Stimulated activated CD4-positive, alpha-beta T cell treated with anti-CD3 and anti-CD28 coated beads, TNF-alpha, amount 100 ng/mL, for 48 hours (primary cell): ENCODE data around the gene ATP7B.
"Not testable (repeated sequence)": the region's sequence is repeated elsewhere in the genome, so short reads cannot be mapped to it uniquely, and the experiment has no call there.

Experiments
- DNase-seq, 3 donors: peaks; one replicate each; pipeline ENCODE4 v3.0.0-alpha.2; 2020; ENCODE audit warnings: low read depth in 3 of 3

ATP7B gene

DNA sequence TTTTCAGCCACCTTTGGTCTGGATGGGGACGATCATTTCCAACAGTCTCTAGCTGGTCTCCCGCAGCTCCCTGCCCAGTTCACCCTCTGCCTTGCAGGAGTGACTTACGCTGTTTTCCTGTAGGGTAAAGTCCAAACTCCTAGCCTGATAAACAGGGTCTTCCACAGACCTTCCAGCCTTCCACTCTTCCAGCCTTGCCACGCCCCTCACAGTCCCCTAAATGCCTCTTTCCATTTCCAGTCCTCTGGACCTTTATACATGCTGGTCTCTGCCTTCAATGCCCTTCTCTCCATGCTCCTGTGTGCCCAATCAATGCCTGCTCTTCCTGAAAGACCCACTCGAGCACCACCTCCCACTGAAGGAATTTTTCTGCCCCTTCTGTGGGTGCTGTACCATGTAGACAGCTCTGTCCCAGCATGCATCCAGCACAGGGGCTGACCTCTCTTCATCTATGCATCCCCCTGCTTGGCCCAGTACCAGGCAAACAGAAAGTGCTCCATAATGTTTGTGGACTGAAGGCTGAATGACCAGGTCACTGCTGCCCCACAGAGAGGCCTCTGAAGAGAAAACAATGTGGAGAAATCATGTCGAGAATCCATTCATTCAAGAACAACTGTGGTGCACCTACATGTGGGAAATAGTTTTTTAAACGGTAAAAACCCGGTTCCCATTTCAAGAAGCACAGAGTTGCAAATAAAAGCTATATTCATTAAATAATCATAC is 4.6 kb downstream of the ATP7B start:
- no peak for DNase-seq

DNA sequence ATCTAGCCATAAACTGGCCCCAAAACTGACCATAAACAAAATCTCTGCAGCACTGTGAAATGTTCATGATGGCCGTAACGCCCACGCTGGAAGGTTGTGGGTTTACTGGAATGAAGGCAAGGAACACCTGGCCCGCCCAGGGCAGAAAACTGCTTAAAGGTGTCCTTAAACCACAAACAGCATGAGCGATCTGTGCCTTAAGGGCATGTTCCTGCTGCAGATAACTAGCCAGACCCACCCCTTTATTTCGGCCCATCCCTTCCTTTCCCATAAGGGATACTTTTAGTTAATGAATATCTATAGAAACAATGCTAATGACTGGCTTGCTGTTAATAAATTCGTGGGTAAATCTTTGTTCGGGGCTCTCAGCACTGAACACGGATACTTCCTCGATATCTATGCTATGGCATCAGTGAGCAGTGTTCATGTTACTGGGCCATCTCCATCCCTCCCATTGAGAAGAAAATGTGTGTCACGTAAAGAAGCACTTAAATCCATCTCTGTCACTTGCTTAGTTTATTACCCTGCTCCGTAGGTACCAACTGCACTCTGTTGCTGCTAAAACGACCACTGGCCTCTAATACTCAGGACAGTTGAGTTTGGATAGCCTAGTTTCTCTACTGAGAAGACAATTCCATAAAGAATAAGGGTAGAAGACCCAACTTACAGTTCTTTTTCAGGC is 5.3 kb downstream of the ATP7B start:
- no peak for DNase-seq

DNA sequence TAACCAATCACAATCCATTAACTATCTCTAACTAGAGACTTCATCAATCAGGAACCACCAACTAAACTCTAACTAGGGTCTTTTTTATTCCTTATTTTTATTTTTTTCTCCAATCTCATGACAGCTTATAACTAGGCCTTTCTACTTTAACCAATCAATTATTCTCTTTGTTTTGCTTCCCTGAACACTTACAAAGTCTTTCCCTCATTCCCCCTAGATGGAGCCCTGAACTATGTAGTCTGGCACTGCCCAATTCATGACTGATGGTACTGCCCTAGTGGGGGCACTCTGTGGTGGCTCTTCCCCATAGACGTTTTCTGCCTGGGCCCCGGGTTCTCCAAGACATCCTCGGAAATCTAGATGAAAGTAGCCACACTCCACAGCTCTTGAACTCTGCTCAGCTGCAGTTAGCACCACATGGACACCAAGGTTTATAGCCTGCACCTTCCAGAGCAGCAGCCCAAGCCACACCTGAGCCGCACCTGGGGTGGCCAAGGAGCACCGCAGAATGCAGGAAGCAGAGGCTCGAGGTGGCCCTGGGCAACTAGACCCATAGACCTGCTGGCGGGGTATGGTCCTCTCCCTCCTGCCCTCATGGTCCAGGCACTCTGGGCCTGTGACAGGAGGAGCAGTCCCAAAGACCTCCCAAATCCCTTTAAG is 6.6 kb downstream of the ATP7B start:
- DNase-seq: no peak

DNA sequence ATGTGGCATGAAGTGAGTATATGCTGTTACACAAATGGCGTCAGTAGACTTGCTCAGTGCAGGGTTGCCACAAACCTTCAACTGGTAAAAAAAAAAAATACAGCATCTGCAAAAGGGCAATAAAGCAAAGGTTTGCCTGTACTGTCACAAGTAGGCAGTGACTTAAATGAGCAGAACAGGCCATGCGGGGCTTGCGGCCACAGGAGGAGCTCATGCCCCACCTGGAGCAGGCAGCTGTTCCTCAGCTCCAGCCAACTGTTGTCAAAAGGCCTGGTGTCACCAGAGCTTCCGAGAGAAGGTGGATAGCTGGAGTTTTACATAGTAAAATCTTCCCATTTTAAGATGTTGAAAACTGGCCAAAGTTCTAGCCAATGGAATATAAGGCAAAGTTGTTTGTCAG is 7.7 kb downstream of the ATP7B start:
- no peak for DNase-seq

DNA sequence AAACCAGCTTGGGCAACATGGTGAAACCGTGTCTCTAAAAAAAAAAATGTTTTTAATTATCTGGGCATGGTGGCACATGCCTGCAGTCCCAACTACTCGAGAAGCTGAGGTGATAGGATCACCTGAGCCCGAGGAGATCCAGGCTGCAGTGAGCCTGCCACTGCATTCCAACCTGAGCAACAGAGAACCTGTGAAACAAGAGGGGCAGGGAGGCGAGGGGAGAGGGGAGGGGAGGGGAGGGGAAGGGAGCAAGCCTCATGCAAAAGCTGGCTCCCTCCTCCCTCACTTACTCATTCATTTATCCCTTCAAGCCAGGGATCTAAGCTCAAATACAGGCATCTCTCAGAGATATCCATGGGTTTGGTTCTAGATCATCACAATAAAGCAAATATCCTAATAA is 8.9 kb downstream of the ATP7B start:
- DNase-seq: no peak

DNA sequence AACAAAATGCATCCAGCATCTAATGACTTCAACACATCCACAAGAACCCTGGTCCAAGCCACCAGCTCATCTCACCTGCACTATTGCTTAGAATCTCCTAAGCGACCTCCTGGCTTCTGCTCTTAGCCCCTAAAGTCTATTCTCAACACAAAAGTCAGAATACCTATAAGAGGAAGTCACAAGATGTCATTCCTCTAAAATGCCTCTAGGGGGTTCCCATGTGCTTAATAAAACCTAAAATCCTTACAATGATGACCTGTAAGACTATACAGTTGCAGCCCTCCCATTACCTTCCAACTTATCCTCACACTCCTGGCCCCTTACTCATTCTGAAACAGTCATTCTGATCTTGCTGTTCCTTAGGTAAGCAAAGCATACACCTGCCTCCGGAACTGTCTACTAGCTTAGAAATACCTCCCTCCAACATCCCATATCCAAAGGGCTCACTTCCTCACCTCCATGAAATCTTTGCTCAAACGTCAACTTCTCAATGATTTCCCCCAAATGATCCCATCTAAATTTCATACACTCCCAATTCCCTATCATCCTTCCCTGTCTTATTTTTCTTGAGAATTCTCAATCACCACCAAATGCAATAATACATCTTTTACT is 10.0 kb downstream of the ATP7B start:
- no peak for DNase-seq

DNA sequence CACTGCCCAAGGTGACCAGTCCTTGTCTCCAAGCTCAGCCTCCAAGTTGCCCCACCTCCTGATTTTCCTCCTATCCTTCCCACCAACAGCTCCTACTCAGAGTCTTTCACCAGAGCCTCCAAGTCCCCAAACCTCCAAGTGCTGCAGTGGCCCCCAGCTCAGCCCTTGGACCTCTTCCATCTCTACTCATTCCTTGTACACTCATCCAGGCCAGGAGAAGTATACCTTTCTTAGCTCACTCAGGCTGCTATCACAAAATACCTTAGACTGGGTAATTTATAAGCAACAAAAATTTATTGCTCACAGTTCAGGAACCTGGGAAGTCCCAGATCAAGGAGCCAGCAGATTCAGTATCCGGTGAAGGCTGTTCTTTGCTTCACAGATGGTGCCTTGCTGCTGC is 11.3 kb downstream of the ATP7B start:
- DNase-seq: no peak

DNA sequence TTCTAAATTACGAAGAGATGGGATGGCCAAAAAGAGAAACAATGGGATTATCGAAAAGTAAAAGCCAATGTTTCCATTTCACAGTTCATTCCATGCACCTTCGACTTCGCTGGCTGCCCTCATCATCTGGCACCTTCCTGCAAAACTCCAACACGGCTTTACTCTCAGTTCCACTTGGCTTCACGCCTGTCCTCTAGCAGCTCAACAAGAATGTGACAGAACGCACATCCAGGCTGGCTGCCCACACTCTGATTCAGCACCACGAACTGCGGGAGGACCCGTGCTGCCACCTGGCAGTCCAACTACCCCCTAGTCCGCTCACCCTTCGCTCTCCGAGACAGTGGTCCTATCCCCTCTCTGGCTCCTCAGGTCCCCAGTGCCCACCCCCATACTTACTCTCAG is 11.7 kb downstream of the ATP7B start:
- DNase-seq: no peak

DNA sequence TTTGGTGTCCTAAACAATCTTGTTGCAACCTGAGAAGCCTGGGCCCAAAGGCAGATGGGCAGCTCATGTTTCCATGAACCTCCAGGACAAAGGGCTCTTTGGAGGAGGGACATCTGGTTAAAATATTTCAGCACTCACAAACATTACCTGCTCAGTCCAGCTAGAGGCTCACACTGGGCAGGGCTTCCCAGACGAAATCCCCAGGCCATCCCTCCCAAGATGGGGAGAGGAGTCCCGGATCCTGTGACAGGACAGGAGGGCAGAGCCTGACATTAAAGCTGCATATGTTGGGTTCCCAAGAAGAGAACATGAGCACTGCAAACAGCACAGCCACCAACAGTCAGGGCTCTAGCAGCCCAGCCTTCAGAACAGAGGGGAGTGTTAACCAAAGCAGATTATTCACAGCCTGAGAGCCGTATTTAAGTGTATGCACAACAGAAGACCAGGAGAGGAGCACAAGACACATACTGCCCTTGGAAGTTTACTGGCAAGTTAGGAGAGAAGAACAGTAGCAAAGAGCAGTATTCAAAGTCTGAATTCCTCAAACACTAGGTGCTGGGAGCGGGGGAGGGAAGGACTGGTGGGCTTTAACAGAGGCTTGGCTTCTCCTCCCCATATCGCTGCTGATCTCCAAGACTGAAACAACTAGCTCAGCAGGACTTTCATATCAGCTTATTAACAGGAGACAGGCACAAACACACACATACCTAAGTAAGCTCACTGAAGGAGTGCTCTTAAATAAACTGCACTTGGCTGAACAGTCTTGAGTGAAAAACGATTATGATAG is 12.3 kb downstream of the ATP7B start:
- DNase-seq: no peak

DNA sequence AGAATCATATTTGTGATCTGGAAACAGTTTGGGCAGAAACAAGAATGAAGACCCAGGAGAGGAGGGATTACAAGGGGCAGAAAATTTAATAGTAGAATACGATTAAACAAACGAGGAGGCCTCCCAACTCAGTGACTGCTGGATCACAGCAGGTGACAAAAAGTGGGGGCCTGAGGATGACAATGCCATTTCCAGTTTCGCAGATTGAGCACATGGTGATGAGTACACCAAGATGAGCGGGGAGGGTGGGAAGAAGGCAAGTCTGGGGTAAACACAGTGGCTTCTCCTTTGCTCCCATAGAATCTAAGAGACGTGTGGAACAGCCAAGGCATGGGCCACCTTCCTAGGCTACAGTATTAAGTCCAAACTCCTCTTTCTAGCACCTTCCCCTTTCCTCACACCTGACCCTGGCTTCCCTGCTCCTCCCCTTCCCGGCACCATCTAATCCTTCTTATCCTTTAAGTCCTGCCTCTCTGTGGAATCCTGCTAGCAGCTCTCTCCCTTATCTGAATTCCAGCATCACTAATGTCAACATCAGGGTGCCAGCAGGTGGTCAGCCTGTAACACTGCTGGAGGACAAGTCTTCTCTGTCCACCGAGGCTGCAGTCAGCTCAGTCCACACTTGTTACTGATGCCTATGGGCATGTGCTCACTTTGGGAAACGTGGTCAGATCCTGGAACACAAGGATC is 13.5 kb downstream of the ATP7B start:
- DNase-seq: no peak

DNA sequence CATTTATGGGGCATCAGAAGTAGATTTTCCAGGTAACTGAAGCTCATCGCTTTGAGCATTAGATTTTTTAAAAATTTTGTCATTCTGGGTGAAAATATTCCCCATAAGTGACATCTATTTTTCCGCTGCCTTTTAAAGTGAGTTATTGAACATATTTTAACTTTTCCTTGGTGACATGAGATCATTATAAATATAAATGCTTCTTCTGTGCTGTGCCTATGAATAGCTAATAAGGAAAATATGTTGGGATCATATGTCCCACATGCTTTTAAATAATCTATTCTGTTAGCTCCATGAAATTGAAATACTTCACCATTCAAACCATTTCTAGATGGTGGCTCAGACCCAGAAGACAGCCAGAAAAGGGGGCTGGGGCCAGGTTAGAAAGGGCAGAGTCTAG is 14.1 kb downstream of the ATP7B start:
- no peak for DNase-seq

DNA sequence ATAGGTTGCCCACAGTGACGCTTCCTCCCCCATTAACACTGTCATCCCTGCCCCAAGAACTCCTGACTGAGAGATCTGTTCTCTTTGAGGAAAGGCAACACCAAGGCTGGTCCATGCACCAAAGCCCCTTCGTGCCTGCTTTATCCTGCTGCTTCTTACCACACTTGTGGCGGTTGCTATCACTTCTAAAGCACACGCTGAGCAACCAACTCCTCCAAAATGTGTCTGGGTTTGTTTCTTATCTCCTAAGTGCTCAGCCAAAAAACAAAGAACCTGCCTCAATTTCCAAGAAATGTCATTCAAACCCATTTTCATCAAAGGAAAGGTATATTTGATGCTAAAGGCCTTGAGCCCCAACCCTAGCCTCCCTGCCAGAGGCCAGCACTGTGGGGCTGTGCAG is 14.6 kb downstream of the ATP7B start:
- DNase-seq: no peak

DNA sequence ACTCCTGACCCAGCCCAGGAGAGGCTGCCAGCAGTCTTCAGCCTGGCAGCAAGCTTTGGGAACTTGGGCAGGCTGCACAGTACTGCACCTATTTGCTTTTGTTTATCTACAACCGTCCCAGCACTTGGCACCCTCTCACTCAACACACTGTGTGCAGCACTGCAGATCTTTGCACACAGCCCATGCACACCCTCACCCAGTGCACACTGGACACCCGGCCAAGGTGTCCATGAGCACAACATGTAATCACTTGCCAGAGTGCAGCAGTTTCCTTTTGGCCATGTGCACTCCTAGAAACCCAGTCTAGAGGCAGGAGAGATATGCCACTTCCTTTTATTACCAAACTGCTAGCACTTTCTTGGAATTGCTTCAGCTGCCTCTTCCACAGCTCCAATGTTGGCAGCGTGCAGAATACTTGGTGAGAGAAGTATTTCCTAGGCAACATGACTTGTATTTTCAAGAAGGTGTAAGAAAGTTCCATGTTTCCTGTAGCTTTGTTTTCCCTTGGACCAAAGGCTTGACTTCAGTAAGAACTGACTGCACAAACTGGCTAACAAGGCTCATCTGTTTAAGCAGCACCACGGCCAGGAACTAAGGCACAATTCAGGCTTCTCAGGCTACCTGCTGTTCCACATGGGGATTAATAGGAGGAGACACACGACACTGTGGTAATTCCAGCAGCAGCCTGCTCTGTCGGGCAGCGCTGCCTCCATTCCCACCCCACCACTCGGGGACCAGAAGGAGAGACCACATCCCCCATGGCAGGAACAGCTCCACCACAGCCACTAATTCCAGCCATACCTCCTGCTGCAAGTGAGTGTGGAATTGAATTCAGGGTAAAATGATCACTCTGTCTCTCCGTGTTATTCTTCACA is 15.3 kb downstream of the ATP7B start:
- DNase-seq: no peak

DNA sequence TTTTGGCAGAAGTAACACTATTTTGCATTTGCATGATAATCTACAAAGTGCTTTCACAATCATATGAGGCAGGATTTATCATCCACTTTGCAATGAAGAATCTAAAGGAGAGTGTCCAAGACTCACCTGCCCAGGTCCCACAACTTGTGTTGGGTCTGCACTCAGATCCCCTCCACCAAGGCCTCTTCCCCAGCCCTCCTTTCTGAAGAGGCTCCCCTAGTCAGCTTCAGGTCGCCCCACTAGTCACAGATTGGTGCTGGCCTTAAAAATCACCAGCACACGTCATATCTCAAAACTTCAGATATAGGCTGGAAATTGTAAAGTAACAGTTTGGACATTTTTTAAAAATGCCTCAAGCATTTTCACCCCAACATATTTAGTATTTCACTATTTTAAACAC is 17.5 kb downstream of the ATP7B start:
- DNase-seq: no peak

DNA sequence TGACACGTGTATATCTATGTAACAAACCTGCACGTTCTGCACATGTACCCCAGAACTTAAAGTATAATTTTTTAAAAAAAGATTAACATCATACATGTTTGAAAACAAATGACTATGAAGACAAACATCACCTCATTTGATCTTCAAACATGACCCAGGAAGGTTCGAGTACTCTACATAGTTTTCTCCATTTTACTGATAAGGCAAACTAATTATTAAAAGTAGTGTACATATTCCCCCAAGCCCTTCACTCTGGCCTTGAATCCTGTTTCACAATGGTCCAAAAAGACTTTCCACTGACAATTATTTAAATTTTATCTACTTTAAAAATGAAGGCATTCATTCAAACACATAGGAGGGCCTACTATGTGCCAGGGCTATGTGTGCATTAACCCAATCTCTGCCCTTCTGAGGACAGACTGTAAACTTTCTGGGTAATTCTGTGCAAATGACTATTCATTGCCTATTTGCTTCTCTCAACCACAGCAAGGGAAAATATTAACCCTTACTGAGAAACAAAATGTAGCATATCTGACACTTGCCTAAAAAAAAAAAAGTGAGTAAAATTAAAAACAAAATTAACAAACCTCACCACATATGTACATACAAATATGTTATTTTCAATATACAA is 22.1 kb downstream of the ATP7B start:
- DNase-seq: no peak

DNA sequence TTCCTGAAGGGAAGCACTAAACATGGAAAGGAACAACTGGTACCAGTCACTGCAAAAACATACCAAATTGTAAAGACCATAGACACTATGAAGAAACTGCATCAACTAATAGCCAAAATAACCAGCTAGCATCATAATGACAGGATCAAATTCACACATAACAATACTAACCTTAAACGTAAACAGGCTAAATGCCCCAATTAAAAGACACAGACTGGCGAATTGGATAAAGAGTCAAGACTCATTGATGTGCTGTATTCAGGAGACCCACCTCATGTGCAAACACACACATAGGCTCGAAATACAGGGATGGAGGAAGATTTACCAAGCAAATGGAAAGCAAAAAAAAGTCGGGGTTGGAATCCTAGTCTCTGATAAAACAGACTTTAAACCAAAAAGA is 26.3 kb downstream of the ATP7B start:
- not testable (repeated sequence) for DNase-seq

DNA sequence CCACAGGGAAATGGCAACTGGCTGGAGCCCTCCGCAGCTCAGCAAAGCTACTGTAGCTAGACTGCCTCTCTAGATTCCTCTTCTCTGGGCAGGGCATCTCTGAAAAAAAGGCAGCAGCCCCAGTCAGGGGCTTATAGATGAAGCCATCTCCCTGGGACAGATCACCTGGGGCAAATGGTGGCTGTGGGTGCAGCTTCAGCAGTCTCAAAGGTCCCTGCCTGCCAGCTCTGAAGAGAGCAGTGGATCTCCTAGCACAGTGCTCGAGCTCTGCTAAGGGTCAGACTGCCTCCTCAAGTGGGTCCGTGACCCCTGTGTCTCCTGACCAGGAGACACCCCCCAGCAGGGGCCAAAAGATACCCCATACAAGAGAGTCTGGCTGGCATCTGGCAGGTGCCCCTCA is 28.0 kb downstream of the ATP7B start:
- DNase-seq: not testable (repeated sequence)

DNA sequence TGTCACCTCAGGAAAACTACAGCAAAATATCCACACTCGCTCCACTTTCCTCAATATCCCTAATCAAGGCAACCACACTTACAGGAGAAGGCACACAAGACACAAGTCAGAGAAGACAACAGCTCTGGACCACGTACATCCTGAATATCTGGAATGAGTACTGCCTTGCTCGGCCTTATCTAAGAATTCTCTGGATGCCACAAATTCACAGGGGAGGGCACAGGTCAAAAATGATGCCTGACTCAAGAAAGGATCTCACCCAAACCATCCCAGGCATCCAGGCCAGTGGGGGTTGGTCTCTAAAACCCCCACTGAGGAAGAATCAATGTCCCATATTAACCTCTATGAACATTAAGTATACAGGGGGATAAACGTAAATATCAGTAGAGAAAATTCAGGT is 29.9 kb downstream of the ATP7B start:
- DNase-seq: no peak

DNA sequence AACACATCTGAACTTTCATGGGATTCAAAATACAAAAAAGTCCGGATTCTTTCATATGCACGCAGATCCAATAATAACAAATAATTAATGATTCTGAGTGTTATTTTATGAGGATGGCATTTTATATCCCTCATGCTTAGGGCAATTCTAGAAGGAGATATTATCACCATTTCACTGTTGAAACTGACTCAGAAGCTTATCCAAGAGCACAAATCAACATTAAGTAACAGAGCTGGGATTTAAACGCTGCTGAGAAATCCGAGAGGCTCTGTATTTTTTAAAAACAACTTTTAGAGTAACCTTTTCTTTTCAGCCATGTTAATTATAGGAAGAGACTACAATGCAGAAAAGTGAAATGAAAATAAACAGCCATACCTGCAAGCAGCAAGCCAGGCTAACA is 30.3 kb downstream of the ATP7B start:
- no peak for DNase-seq
